K562 (cell line): ENCODE results near the gene NLRP6. TPM values are rescaled to one million over a fixed set of nuclear protein-coding genes. Genes with fewer than 3 reads are reported as not detected.

Source experiments
- MAFG ChIP-seq: fragments of 450-650 bp; conservative IDR thresholded peaks from 2 replicates; pipeline ENCODE4 v1.6.1; 2016; ENCODE audit warnings: missing genetic modification characterization, missing compliant biosample characterization
- POLR2B ChIP-seq: fragments of 450-650 bp; IDR thresholded peaks from 2 replicates; pipeline ENCODE4 v1.6.1; 2018; ENCODE audit warnings: low read depth; ENCODE audit not compliant: partially characterized antibody
- PRPF4 ChIP-seq: fragments of 200-400 bp; formaldehyde crosslinking; IDR thresholded peaks from one replicate; pipeline ENCODE4 v1.6.1; 2017; ENCODE audit warnings: low read length, low read depth, mild to moderate bottlenecking; ENCODE audit not compliant: insufficient read depth, poor library complexity, severe bottlenecking
- RAD21 ChIP-seq, 2 experiments: fragments of 250-450 bp in 1 of 2; fragments of 450-650 bp in 1 of 2; sonication (Bioruptor Pico) in 1 of 2; formaldehyde crosslinking in 1 of 2; IDR thresholded peaks in 1 of 2; conservative IDR thresholded peaks in 1 of 2; 2 replicates each; pipeline versions ENCODE4 v1.4.0 to v1.8.0; 2020 to 2022; ENCODE audit warnings: mild to moderate bottlenecking in 2 of 2, moderate library complexity in 1 of 2
- RNF2 ChIP-seq: sonication (generic); IDR thresholded peaks from 2 replicates; pipeline ENCODE4 v1.6.1; 2016
- SMAD2 ChIP-seq: fragments of 150-350 bp; IDR thresholded peaks from 2 replicates; pipeline ENCODE4 v1.6.1; 2014; ENCODE audit warnings: low read depth, mild to moderate bottlenecking, low read length
- SMARCA5 ChIP-seq: fragments of 450-650 bp; IDR thresholded peaks from 2 replicates; pipeline ENCODE4 v1.6.1; 2016
- SMC3 ChIP-seq: conservative IDR thresholded peaks from 2 replicates; pipeline ENCODE4 v1.6.1; 2011; ENCODE audit warnings: low read depth, low read length, improper control_type of control experiment; ENCODE audit not compliant: insufficient read depth
- ZFP36 ChIP-seq: fragments of 150-350 bp; IDR thresholded peaks from 2 replicates; pipeline ENCODE4 v1.6.1; 2018; ENCODE audit warnings: low read length, low read depth; ENCODE audit not compliant: partially characterized antibody
- ZNF124 ChIP-seq: sonication (generic); formaldehyde crosslinking; IDR thresholded peaks from 2 replicates; pipeline ENCODE4 v1.8.1; 2022; ENCODE audit warnings: missing genetic modification reagents
- polyA plus RNA-seq, 8 experiments: library from polyadenylated mRNA; depleted of rRNA in 4 of 8; stranded (reverse) in 5 of 8; unstranded in 3 of 8; fragments of >200 nt; fragmentation: Nextera tagmentation in 2 of 8; fragmentation: Illumina TruSeq in 1 of 8; extraction: Ambion mirVana in 2 of 8; extraction: Trizol in 1 of 8; gene quantifications; 2 replicates each; pipeline versions ENCODE4 v1.2.1 to v1.2.3, GENCODE V29; 2011 to 2014; ENCODE audit warnings: inconsistent platforms in 1 of 8, missing spikeins in 1 of 8
- total RNA-seq, 7 experiments: library from RNA; depleted of rRNA in 6 of 7; stranded (reverse); fragments of >200 nt in 6 of 7; fragmentation: Illumina TruSeq in 2 of 7; extraction: Trizol in 2 of 7; gene quantifications; 2 replicates each; pipeline versions ENCODE4 v1.2.1 to v1.2.3, GENCODE V29; 2011 to 2021; ENCODE audit warnings: low replicate concordance in 1 of 7
- TF ChIP-seq, protein P1 (sequence below): fragments of 450-650 bp; formaldehyde crosslinking; IDR thresholded peaks from 2 replicates; pipeline ENCODE4 v1.4.0; 2020; ENCODE audit warnings: mild to moderate bottlenecking, moderate library complexity
- TF ChIP-seq, protein P2 (sequence below), 2 experiments: fragments of 450-650 bp; formaldehyde crosslinking in 1 of 2; IDR thresholded peaks; 2 replicates each; pipeline versions ENCODE4 v1.4.0 to v1.6.1; 2014 to 2020; ENCODE audit warnings: mild to moderate bottlenecking in 2 of 2, borderline replicate concordance in 1 of 2, low read depth in 1 of 2
- TF ChIP-seq, protein P3 (sequence below): fragments of 200-800 bp; sonication (Bioruptor generic); IDR thresholded peaks from 2 replicates; pipeline ENCODE4 v1.6.1; 2017; ENCODE audit warnings: missing genetic modification characterization, missing compliant biosample characterization
- TF ChIP-seq, protein P4 (sequence below), 3 experiments: IDR thresholded peaks in 2 of 3; conservative IDR thresholded peaks in 1 of 3; 2 replicates each; pipeline ENCODE4 v1.5.1; 2011 to 2012; ENCODE audit warnings: low read length in 3 of 3, mild to moderate bottlenecking in 3 of 3, control low read depth in 2 of 3, improper control_type of control experiment in 1 of 3, inconsistent platforms in 1 of 3, low read depth in 1 of 3, mixed read lengths in 1 of 3, moderate library complexity in 1 of 3; ENCODE audit not compliant: insufficient read depth in 2 of 3

The NLRP6 gene
- total and polyA plus RNA-seq, 9 of the 15 experiments (the other 6 are each of a cell fraction or from before 2014, with no cell fraction given): 0.03 to 0.18 (median 0.15) TPM; not detected in 5

DNA sequence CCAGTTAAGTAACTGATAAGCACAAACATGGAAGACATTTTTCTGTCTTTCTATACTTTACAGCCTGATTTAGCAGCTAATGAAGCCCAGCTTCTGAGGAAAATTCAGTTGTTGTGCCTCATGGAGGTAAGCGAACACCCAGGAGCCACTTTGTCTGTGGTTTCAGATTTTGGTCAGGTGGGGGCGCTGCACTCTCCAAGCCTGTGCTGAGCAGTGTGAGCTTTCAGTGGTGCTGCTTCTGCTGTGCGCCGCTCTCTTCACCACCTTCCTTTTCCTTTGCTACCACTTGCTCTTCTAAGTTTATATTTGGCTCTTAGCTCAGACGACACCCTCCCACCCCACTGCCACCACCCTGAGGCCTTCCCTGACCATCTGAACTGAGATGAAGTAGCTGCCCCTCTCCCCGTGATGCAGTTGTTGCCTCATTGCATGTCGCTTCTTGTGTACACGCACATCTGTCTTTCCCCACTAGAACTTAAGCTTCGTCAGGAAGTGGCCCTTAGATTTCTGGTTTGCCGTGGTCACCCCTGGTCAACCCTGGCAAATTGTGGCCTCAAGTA, 27.4 kb upstream of the NLRP6 start (continued):
- TF ChIP-seq MAFG: no peak
- TF ChIP-seq, protein P1, sequence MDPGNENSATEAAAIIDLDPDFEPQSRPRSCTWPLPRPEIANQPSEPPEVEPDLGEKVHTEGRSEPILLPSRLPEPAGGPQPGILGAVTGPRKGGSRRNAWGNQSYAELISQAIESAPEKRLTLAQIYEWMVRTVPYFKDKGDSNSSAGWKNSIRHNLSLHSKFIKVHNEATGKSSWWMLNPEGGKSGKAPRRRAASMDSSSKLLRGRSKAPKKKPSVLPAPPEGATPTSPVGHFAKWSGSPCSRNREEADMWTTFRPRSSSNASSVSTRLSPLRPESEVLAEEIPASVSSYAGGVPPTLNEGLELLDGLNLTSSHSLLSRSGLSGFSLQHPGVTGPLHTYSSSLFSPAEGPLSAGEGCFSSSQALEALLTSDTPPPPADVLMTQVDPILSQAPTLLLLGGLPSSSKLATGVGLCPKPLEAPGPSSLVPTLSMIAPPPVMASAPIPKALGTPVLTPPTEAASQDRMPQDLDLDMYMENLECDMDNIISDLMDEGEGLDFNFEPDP (CRISPR knock-in tag): no peak
- peak; percentile 76 for TF ChIP-seq SMC3
- TF ChIP-seq, protein P2, sequence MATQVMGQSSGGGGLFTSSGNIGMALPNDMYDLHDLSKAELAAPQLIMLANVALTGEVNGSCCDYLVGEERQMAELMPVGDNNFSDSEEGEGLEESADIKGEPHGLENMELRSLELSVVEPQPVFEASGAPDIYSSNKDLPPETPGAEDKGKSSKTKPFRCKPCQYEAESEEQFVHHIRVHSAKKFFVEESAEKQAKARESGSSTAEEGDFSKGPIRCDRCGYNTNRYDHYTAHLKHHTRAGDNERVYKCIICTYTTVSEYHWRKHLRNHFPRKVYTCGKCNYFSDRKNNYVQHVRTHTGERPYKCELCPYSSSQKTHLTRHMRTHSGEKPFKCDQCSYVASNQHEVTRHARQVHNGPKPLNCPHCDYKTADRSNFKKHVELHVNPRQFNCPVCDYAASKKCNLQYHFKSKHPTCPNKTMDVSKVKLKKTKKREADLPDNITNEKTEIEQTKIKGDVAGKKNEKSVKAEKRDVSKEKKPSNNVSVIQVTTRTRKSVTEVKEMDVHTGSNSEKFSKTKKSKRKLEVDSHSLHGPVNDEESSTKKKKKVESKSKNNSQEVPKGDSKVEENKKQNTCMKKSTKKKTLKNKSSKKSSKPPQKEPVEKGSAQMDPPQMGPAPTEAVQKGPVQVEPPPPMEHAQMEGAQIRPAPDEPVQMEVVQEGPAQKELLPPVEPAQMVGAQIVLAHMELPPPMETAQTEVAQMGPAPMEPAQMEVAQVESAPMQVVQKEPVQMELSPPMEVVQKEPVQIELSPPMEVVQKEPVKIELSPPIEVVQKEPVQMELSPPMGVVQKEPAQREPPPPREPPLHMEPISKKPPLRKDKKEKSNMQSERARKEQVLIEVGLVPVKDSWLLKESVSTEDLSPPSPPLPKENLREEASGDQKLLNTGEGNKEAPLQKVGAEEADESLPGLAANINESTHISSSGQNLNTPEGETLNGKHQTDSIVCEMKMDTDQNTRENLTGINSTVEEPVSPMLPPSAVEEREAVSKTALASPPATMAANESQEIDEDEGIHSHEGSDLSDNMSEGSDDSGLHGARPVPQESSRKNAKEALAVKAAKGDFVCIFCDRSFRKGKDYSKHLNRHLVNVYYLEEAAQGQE (IDR thresholded peaks at IDR 0.05; ENCODE audit: borderline replicate concordance): peak; percentile 72
- TF ChIP-seq, protein P2 (CRISPR knock-in tag; IDR thresholded peaks at IDR 0.05; ENCODE audit: low read depth): no peak
- TF ChIP-seq ZFP36: peak; percentile 21
- TF ChIP-seq PRPF4: no peak
- TF ChIP-seq, protein P3, sequence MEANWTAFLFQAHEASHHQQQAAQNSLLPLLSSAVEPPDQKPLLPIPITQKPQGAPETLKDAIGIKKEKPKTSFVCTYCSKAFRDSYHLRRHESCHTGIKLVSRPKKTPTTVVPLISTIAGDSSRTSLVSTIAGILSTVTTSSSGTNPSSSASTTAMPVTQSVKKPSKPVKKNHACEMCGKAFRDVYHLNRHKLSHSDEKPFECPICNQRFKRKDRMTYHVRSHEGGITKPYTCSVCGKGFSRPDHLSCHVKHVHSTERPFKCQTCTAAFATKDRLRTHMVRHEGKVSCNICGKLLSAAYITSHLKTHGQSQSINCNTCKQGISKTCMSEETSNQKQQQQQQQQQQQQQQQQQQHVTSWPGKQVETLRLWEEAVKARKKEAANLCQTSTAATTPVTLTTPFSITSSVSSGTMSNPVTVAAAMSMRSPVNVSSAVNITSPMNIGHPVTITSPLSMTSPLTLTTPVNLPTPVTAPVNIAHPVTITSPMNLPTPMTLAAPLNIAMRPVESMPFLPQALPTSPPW (CRISPR knock-in tag): 0 out of 2 replicates have a peak, but pooled peaks have one; percentile 5
- TF ChIP-seq SMAD2: no peak
- TF ChIP-seq SMARCA5: 0 out of 2 replicates have a peak, but pooled peaks have one; percentile 20
- TF ChIP-seq, protein P4, sequence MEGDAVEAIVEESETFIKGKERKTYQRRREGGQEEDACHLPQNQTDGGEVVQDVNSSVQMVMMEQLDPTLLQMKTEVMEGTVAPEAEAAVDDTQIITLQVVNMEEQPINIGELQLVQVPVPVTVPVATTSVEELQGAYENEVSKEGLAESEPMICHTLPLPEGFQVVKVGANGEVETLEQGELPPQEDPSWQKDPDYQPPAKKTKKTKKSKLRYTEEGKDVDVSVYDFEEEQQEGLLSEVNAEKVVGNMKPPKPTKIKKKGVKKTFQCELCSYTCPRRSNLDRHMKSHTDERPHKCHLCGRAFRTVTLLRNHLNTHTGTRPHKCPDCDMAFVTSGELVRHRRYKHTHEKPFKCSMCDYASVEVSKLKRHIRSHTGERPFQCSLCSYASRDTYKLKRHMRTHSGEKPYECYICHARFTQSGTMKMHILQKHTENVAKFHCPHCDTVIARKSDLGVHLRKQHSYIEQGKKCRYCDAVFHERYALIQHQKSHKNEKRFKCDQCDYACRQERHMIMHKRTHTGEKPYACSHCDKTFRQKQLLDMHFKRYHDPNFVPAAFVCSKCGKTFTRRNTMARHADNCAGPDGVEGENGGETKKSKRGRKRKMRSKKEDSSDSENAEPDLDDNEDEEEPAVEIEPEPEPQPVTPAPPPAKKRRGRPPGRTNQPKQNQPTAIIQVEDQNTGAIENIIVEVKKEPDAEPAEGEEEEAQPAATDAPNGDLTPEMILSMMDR (IDR thresholded peaks at IDR 0.05 in 2 of 3, conservative IDR thresholded peaks at IDR 0.05 in 1 of 3; ENCODE audit: insufficient read depth in 2 of 3, low read depth in 1 of 3, low read length in 3 of 3): peak; percentile 76 to 90 (median 83)
- no peak for TF ChIP-seq POLR2B
- TF ChIP-seq RNF2: no peak
- TF ChIP-seq RAD21 (CRISPR knock-in tag; conservative IDR thresholded peaks at IDR 0.05 in 1 of 2, IDR thresholded peaks at IDR 0.05 in 1 of 2): peak; percentile 62 to 74
- TF ChIP-seq ZNF124 (CRISPR knock-in tag): no peak
